NCI-H524 (cell line): ENCODE data around the gene SELP.

ENCODE experiments used
- DNase-seq, 2 experiments: peaks; one replicate each; lab custom pipeline; 2025; lab: John Stamatoyannopoulos, UW

SELP gene

GRCh38 chr1:169620565-169620964, 9.4 kb downstream of the SELP start:
- DNase-seq, result no peak

GRCh38 chr1:169618367-169618766, 11.6 kb downstream of the SELP start:
- no peak for DNase-seq

- DNase-seq, result no peak
These were observed 14.1 kb downstream of the SELP start for GRCh38 chr1:169615803-169616202.

- no peak for DNase-seq
These were observed 19.1 kb downstream of the SELP start for GRCh38 chr1:169610858-169611257.

- no peak for DNase-seq
These were observed 19.8 kb downstream of the SELP start for GRCh38 chr1:169610108-169610507.

GRCh38 chr1:169608226-169608625, 21.7 kb downstream of the SELP start:
- DNase-seq, result no peak

GRCh38 chr1:169604781-169605560, 25.0 kb downstream of the SELP start:
- DNase-seq, result no peak

GRCh38 chr1:169601096-169601881, 28.6 kb downstream of the SELP start:
- peak in 1 of 2 experiments; percentile 46 for DNase-seq

GRCh38 chr1:169595764-169596711, 33.9 kb downstream of the SELP start:
- DNase-seq, result no peak

- no peak for DNase-seq
These were observed 35.5 kb downstream of the SELP start for GRCh38 chr1:169594391-169594790.

- DNase-seq, result no peak
These were observed 39.0 kb downstream of the SELP start for GRCh38 chr1:169590932-169591331.

- no peak for DNase-seq
These were observed 41.0 kb downstream of the SELP start for GRCh38 chr1:169588785-169589485.

GRCh38 chr1:169588112-169588511, 41.8 kb downstream of the SELP start:
- DNase-seq, result no peak

GRCh38 chr1:169586395-169587255, 43.3 kb downstream of the SELP start, which contains the start of gene F5:
Gene F5, minus strand, starts transcription at chr1:169586481. Its CDS starts 95 bp downstream, at chr1:169586386.
- peak; percentile 53 to 73 for DNase-seq

- DNase-seq, result no peak
These were observed 43.9 kb downstream of the SELP start for GRCh38 chr1:169586067-169586394.

- DNase-seq, result no peak
These were observed 44.7 kb downstream of the SELP start for GRCh38 chr1:169585181-169585580.

- DNase-seq, result no peak
These were observed 45.3 kb downstream of the SELP start for GRCh38 chr1:169584483-169585144.

GRCh38 chr1:169577981-169578738, 51.8 kb downstream of the SELP start:
- DNase-seq, result no peak

- peak; percentile 83 to 87 for DNase-seq
These were observed 53.0 kb downstream of the SELP start for GRCh38 chr1:169576935-169577331.
